Sigmoid colon (tissue), 4 donors: ENCODE results near the gene TSPAN3.

Experiments
- CTCF ChIP-seq, 4 experiments: fragments of 450-650 bp in 3 of 4; fragments of 200-600 bp in 1 of 4; IDR thresholded peaks; one replicate each; pipeline ENCODE4 v1.5.1; 2016 to 2019; ENCODE audit warnings: antibody characterized with exemption in 4 of 4, mild to moderate bottlenecking in 3 of 4, moderate library complexity in 2 of 4
- POLR2A ChIP-seq, 2 donors: fragments of 450-650 bp; IDR thresholded peaks; one replicate each; pipeline ENCODE4 v1.6.1; 2016; ENCODE audit warnings: antibody characterized with exemption in 2 of 2, mild to moderate bottlenecking in 2 of 2, moderate library complexity in 2 of 2
- POLR2AphosphoS5 ChIP-seq, 4 donors: sonication (generic); formaldehyde crosslinking; IDR thresholded peaks; one replicate each; pipeline ENCODE4 v1.6.1; 2017; ENCODE audit warnings: antibody characterized with exemption in 4 of 4

- TF ChIP-seq POLR2A (IDR thresholded peaks at IDR 0.05): no peak
- no peak for TF ChIP-seq CTCF (IDR thresholded peaks at IDR 0.05)
- no peak for TF ChIP-seq POLR2AphosphoS5 (IDR thresholded peaks at IDR 0.05)
Measured at GRCh38 chr15:77021803-77022381, 49.0 kb downstream of the TSPAN3 start.
